ENCODE data around the gene PRDM10. TPM values are rescaled to one million over a fixed set of nuclear protein-coding genes. Genes with fewer than 3 reads are reported as not detected.
A peak's percentile ranks its signal among the peaks of the same experiment; 100 is the strongest.

The PRDM10 gene, protein sequence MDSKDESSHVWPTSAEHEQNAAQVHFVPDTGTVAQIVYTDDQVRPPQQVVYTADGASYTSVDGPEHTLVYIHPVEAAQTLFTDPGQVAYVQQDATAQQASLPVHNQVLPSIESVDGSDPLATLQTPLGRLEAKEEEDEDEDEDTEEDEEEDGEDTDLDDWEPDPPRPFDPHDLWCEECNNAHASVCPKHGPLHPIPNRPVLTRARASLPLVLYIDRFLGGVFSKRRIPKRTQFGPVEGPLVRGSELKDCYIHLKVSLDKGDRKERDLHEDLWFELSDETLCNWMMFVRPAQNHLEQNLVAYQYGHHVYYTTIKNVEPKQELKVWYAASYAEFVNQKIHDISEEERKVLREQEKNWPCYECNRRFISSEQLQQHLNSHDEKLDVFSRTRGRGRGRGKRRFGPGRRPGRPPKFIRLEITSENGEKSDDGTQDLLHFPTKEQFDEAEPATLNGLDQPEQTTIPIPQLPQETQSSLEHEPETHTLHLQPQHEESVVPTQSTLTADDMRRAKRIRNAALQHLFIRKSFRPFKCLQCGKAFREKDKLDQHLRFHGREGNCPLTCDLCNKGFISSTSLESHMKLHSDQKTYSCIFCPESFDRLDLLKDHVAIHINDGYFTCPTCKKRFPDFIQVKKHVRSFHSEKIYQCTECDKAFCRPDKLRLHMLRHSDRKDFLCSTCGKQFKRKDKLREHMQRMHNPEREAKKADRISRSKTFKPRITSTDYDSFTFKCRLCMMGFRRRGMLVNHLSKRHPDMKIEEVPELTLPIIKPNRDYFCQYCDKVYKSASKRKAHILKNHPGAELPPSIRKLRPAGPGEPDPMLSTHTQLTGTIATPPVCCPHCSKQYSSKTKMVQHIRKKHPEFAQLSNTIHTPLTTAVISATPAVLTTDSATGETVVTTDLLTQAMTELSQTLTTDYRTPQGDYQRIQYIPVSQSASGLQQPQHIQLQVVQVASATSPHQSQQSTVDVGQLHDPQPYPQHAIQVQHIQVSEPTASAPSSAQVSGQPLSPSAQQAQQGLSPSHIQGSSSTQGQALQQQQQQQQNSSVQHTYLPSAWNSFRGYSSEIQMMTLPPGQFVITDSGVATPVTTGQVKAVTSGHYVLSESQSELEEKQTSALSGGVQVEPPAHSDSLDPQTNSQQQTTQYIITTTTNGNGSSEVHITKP
- polyA plus RNA-seq (2013, experiment 1 of 2), result 3.5 TPM
- polyA plus RNA-seq (2013, experiment 2 of 2), result 3.2 TPM

DNA sequence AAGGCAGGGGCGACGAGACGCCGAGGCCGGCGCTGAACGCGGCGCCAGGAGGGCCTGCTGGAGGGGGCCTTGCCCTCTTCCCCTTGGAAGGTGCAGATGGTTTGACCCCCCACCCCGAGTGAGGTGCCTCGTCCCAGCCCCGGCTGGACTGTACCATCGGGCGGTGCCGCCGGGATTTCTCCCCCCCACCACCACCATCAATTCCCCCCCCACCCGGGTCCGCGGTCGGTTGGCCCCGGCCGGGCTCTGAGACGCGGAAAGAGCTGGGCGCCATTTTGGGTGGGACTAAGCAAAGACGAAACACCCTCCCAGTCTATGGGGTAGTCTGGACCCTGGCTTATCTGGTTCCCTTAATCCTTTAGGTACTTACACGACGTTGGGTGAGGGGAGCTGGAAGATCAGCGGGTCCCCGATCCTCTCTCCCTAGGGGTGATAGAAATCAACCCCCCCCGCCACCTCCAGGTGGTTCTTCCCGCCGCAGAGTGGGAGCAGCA, at the start of gene PRDM10:
Gene PRDM10 (minus strand): TSS at position 484 of the 494 bp plus-strand sequence. CDS start 41,871 bp downstream, outside the sequence.
- WGBS, result 0% methylated on average over 12 of the region's 33 CpGs
- DNase-seq, result peak; percentile 94
- peak within 1 kb of the TSS; percentile 100 for H3K27ac ChIP-seq (ENCODE audit: low read length, poor library complexity, severe bottlenecking)

DNA sequence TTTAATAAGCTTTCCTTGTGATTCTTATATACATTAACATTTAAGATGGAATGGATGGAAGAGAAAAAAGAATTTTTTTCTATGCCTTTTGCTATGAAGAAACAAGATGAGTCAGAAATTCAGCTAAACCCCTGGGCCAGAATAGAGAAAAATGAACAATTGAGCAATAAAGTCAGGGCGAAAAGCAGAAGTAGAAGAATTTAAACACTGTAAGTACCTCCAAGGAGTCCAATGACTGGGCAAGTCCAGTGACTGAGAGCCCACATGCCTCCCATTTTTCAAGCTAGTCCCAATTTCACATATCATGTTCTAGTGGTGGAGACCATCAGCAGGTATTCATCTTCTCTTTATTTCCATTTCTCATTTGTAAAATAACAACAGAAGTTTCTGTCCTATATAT, 48.4 kb upstream of the PRDM10 start:
- WGBS, result 90% methylated on average over 1 of the region's 1 CpG
- Histone ChIP-seq H3K9ac (ENCODE audit: low read length) (peak overlapping the region; percentile 36), H3K4me1 (ENCODE audit: control insufficient read depth, insufficient read depth, low read depth, low read length) (no peaks in the 10 kb centered on the region), H3K4ac (ENCODE audit: low read depth in 1 of 2, low read length in 2 of 2) (no peak overlapping the region), H3K18ac (ENCODE audit: low read depth in 1 of 2, low read length in 2 of 2) (no peak overlapping the region), H3K14ac (ENCODE audit: low read length in 2 of 2) (no peak overlapping the region), H3K79me1 (replicated peaks; ENCODE audit: low read length, poor library complexity, severe bottlenecking) (no peaks in the 10 kb centered on the region), H2BK5ac (ENCODE audit: low read depth, low read length, poor library complexity, severe bottlenecking) (no peak overlapping the region), H3K23ac (ENCODE audit: low read length in 2 of 2) (no peak overlapping the region), H3K9me3 (ENCODE audit: control insufficient read depth, low read length) (no peaks in the 10 kb centered on the region), H3K4me2 (ENCODE audit: low read length, poor library complexity, severe bottlenecking) (no peak overlapping the region), H4K91ac (ENCODE audit: low read length) (no peak overlapping the region), H3K27ac (ENCODE audit: low read length, poor library complexity, severe bottlenecking) (no peak overlapping the region), H3K4me3 (ENCODE audit: insufficient read depth in 1 of 2, low read depth in 1 of 2, low read length in 2 of 2) (no peak overlapping the region), H2BK15ac (ENCODE audit: low read depth, poor library complexity, severe bottlenecking) (no peak overlapping the region), H2BK12ac (ENCODE audit: low read length in 2 of 2) (no peak overlapping the region), H3K27me3 (ENCODE audit: control insufficient read depth in 1 of 2, insufficient read depth in 1 of 2, low read length in 2 of 2) (no peaks in the 10 kb centered on the region), H2AK5ac (ENCODE audit: low read length, severe bottlenecking) (no peak overlapping the region), H2AFZ (ENCODE audit: low read depth, low read length) (no peak overlapping the region), H4K8ac (ENCODE audit: low read length) (no peak overlapping the region), H3K36me3 (ENCODE audit: control insufficient read depth in 1 of 2, insufficient read depth in 2 of 2, low read depth in 1 of 2, low read length in 2 of 2) (no peaks in the 10 kb centered on the region), H2BK120ac (ENCODE audit: low read depth, low read length) (no peak overlapping the region)
- no peak for DNase-seq

More for the DNA sequence above, at the start of gene PRDM10:
- H3K18ac ChIP-seq (ENCODE audit: low read depth in 1 of 2, low read length in 2 of 2), result peak within 1 kb of the TSS; percentile 100
- no peaks in the 10 kb centered on the region for H3K9me3 ChIP-seq (ENCODE audit: control insufficient read depth, low read length)
- peak within 1 kb of the TSS; percentile 99 for H2BK5ac ChIP-seq (ENCODE audit: low read depth, low read length, poor library complexity, severe bottlenecking)
- peak within 1 kb of the TSS in 1 of 2 experiments; percentile 100 for H3K14ac ChIP-seq (ENCODE audit: low read length in 2 of 2)
- H4K8ac ChIP-seq (ENCODE audit: low read length), result peak within 1 kb of the TSS; percentile 98
- peak within 1 kb of the TSS; percentile 99 for H4K91ac ChIP-seq (ENCODE audit: low read length)
- no peaks in the 10 kb centered on the region for H3K79me1 ChIP-seq (replicated peaks; ENCODE audit: low read length, poor library complexity, severe bottlenecking)
- peak within 1 kb of the TSS; percentile 100 for H2BK15ac ChIP-seq (ENCODE audit: low read depth, poor library complexity, severe bottlenecking)
- no peaks in the 10 kb centered on the region for H3K27me3 ChIP-seq (ENCODE audit: control insufficient read depth in 1 of 2, insufficient read depth in 1 of 2, low read length in 2 of 2)
- H3K9ac ChIP-seq (ENCODE audit: low read length), result peak within 1 kb of the TSS; percentile 98
- peaks cover 0 to 3% of the 10 kb centered on the region in 2 experiments for H3K36me3 ChIP-seq (ENCODE audit: control insufficient read depth in 1 of 2, insufficient read depth in 2 of 2, low read depth in 1 of 2, low read length in 2 of 2)
- peak within 1 kb of the TSS; percentile 4 for H2AK5ac ChIP-seq (ENCODE audit: low read length, severe bottlenecking)
- H3K4ac ChIP-seq (ENCODE audit: low read depth in 1 of 2, low read length in 2 of 2), result peak within 1 kb of the TSS; percentile 98 to 99
- H2BK12ac ChIP-seq (ENCODE audit: low read length in 2 of 2), result peak within 1 kb of the TSS; percentile 71 to 90
- peak within 1 kb of the TSS; percentile 78 for H2AFZ ChIP-seq (ENCODE audit: low read depth, low read length)
- peak within 1 kb of the TSS; percentile 100 for H2BK120ac ChIP-seq (ENCODE audit: low read depth, low read length)
- H3K4me2 ChIP-seq (ENCODE audit: low read length, poor library complexity, severe bottlenecking), result peak within 1 kb of the TSS; percentile 82
- peaks cover 8% of the 10 kb centered on the region for H3K4me1 ChIP-seq (ENCODE audit: control insufficient read depth, insufficient read depth, low read depth, low read length)
- peak within 1 kb of the TSS in 1 of 2 experiments; percentile 99 for H3K23ac ChIP-seq (ENCODE audit: low read length in 2 of 2)
- H3K4me3 ChIP-seq (ENCODE audit: insufficient read depth in 1 of 2, low read depth in 1 of 2, low read length in 2 of 2), result peak within 1 kb of the TSS; percentile 95 to 97

DNA sequence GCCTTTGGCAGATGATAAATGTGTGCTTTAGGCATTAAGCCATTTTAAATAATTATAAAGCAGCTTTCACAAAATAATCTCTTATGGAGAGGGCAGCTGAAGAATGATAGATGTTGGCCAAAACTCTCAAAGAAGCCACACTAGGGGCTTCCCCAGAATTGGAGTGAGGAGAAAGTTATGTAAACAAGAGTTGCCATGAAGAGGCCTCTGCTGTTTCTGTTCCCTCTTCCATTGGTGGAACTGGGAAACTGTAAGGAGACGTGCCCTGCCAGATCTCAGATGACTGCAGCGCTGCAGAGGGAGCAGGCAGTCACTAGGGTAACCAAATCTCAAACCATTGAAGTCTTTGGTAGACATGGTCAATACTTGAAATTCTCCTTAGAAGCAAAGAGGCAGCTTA, 47.6 kb upstream of the PRDM10 start:
- Histone ChIP-seq H3K9me3 (ENCODE audit: control insufficient read depth, low read length) (no peaks in the 10 kb centered on the region), H3K9ac (ENCODE audit: low read length) (peak overlapping the region; percentile 36), H2BK12ac (ENCODE audit: low read length in 2 of 2) (no peak overlapping the region), H2AFZ (ENCODE audit: low read depth, low read length) (no peak overlapping the region), H4K91ac (ENCODE audit: low read length) (no peak overlapping the region), H2BK120ac (ENCODE audit: low read depth, low read length) (no peak overlapping the region), H3K4me3 (ENCODE audit: insufficient read depth in 1 of 2, low read depth in 1 of 2, low read length in 2 of 2) (no peak overlapping the region), H3K18ac (ENCODE audit: low read depth in 1 of 2, low read length in 2 of 2) (no peak overlapping the region), H3K27me3 (ENCODE audit: control insufficient read depth in 1 of 2, insufficient read depth in 1 of 2, low read length in 2 of 2) (no peaks in the 10 kb centered on the region), H3K4me1 (ENCODE audit: control insufficient read depth, insufficient read depth, low read depth, low read length) (no peaks in the 10 kb centered on the region), H3K4ac (ENCODE audit: low read depth in 1 of 2, low read length in 2 of 2) (no peak overlapping the region), H2BK15ac (ENCODE audit: low read depth, poor library complexity, severe bottlenecking) (no peak overlapping the region), H4K8ac (ENCODE audit: low read length) (no peak overlapping the region), H3K27ac (ENCODE audit: low read length, poor library complexity, severe bottlenecking) (no peak overlapping the region), H3K14ac (ENCODE audit: low read length in 2 of 2) (no peak overlapping the region), H3K4me2 (ENCODE audit: low read length, poor library complexity, severe bottlenecking) (no peak overlapping the region), H2BK5ac (ENCODE audit: low read depth, low read length, poor library complexity, severe bottlenecking) (no peak overlapping the region), H3K79me1 (replicated peaks; ENCODE audit: low read length, poor library complexity, severe bottlenecking) (no peaks in the 10 kb centered on the region), H3K23ac (ENCODE audit: low read length in 2 of 2) (no peak overlapping the region), H3K36me3 (ENCODE audit: control insufficient read depth in 1 of 2, insufficient read depth in 2 of 2, low read depth in 1 of 2, low read length in 2 of 2) (no peaks in the 10 kb centered on the region), H2AK5ac (ENCODE audit: low read length, severe bottlenecking) (no peak overlapping the region)
- peak; percentile 42 for DNase-seq
- 24% methylated on average over 2 of the region's 2 CpGs for WGBS

Data from mesenchymal stem cell (in vitro differentiated cells and primary cell).